DMS 273 (cell line): ENCODE measurements around the gene SPATC1L.

Experiments
- DNase-seq: peaks from one replicate; lab custom pipeline; 2025; ENCODE audit not compliant: unreplicated experiment; lab: John Stamatoyannopoulos, UW

The SPATC1L gene

GRCh38 chr21:46215436-46216131 lies 31.3 kb upstream of the SPATC1L start:
- DNase-seq: no peak

GRCh38 chr21:46214478-46215340 lies 30.4 kb upstream of the SPATC1L start:
- DNase-seq: no peak

- DNase-seq: no peak
Observed at GRCh38 chr21:46213620-46214286, 29.5 kb upstream of the SPATC1L start.

GRCh38 chr21:46212721-46213484 lies 28.6 kb upstream of the SPATC1L start:
- no peak for DNase-seq

- no peak for DNase-seq
Observed at GRCh38 chr21:46211786-46212720, 27.8 kb upstream of the SPATC1L start.

GRCh38 chr21:46211376-46211775 lies 27.1 kb upstream of the SPATC1L start:
- no peak for DNase-seq

GRCh38 chr21:46210378-46211136 lies 26.3 kb upstream of the SPATC1L start:
- no peak for DNase-seq

- DNase-seq: no peak
Observed at GRCh38 chr21:46208761-46209721, 24.8 kb upstream of the SPATC1L start.

- no peak for DNase-seq
Observed at GRCh38 chr21:46207920-46208591, 23.8 kb upstream of the SPATC1L start.

- DNase-seq: no peak
Observed at GRCh38 chr21:46207006-46207919, 23.0 kb upstream of the SPATC1L start.

- no peak for DNase-seq
Observed at GRCh38 chr21:46206163-46207005, 22.1 kb upstream of the SPATC1L start.

- DNase-seq: no peak
Observed at GRCh38 chr21:46205766-46206162, 21.5 kb upstream of the SPATC1L start.

GRCh38 chr21:46205166-46205565 lies 20.9 kb upstream of the SPATC1L start:
- no peak for DNase-seq

GRCh38 chr21:46203203-46203600 lies 18.9 kb upstream of the SPATC1L start:
- no peak for DNase-seq

- no peak for DNase-seq
Observed at GRCh38 chr21:46202592-46203202, 18.4 kb upstream of the SPATC1L start.
